Adrenal gland (tissue), 12 donors: Measurements from ENCODE around the gene CACUL1. TPM values are rescaled to one million over a fixed set of nuclear protein-coding genes. Genes with fewer than 3 reads are reported as not detected.
A peak's percentile ranks its signal among the peaks of the same experiment; 100 is the strongest.

ENCODE experiments used
- DNase-seq, 7 donors: peaks; one replicate each; pipeline ENCODE4 v3.0.0-alpha.2; 2019 to 2020
- H3K27ac ChIP-seq, 5 donors: fragments of 200-600 bp; sonication (generic) in 4 of 5; 1 replicate in 3 of 5; 2 replicates in 2 of 5; pipeline versions ENCODE4 v1.5.1 to v1.8.0; 2016 to 2020; ENCODE audit warnings: mild to moderate bottlenecking in 1 of 5
- H3K27me3 ChIP-seq: fragments of 200-600 bp; 2 replicates; pipeline ENCODE4 v1.8.0; 2021
- H3K36me3 ChIP-seq, 2 donors: fragments of 200-600 bp; replicated peaks in 1 of 2; 1 replicate in 1 of 2; 2 replicates in 1 of 2; pipeline versions ENCODE4 v1.5.1 to v1.8.0; 2018 to 2022
- H3K4me1 ChIP-seq, 2 donors: fragments of 200-600 bp; replicated peaks in 1 of 2; 1 replicate in 1 of 2; 2 replicates in 1 of 2; pipeline versions ENCODE4 v1.5.1 to v1.8.0; 2018 to 2021
- H3K4me3 ChIP-seq, 4 donors: fragments of 200-600 bp; sonication (generic) in 3 of 4; one replicate each; pipeline ENCODE4 v1.5.1; 2016 to 2018
- H3K9me3 ChIP-seq, 3 donors: fragments of 200-600 bp; sonication (generic) in 1 of 3; replicated peaks in 1 of 3; 1 replicate in 2 of 3; 2 replicates in 1 of 3; pipeline versions ENCODE4 v1.5.1 to v1.8.0; 2016 to 2021
- POLR2A ChIP-seq, 2 donors: fragments of 450-650 bp; IDR thresholded peaks; one replicate each; pipeline ENCODE4 v1.6.1; 2017; ENCODE audit warnings: antibody characterized with exemption in 2 of 2, mild to moderate bottlenecking in 2 of 2, moderate library complexity in 1 of 2
- WGBS, 4 donors: extraction: QIAGEN DNeasy Blood & Tissue Kit in 2 of 4; methylation state at CpG; one replicate each; pipeline versions ENCODE4 v1.1.5 to v1.1.7; 2013 to 2017; 5-methylcytosine and 5-hydroxymethylcytosine counted together
- intact Hi-C, 2 donors: fragments of 100-400 bp; cut with DNase I; formaldehyde crosslinking; loops; one replicate each; pipeline versions ENCODE4 v1.14.1 to v1.15.0; 2022 to 2023
- polyA plus RNA-seq, 3 donors: library from polyadenylated mRNA; stranded (reverse); fragments of 200-250 nt in 2 of 3; fragments of 350-450 nt in 1 of 3; fragmentation: Illumina TruSeq in 1 of 3; extraction: RNeasy Lipid Tissue Mini Kit (QIAGEN cat#74804) in 1 of 3; gene quantifications; one replicate each; pipeline ENCODE4 v1.2.3, GENCODE V29; 2013 to 2014
- total RNA-seq, 9 donors: library from RNA; depleted of rRNA in 4 of 9; stranded (reverse); fragments of >200 nt in 4 of 9; fragments of 120-200 nt in 1 of 9; fragmentation: NEBNext Ultra II Directional in 1 of 9; extraction: Animal tissue kit (Norgen Biotek cat#: 25700) in 1 of 9; gene quantifications; one replicate each; pipeline versions ENCODE4 v1.1.0 to v1.2.4, GENCODE V29; 2013 to 2023
- TF ChIP-seq, protein P1 (sequence below), 6 experiments: fragments of 450-650 bp in 4 of 6; fragments of 200-600 bp in 2 of 6; sonication (generic) in 1 of 6; IDR thresholded peaks; 1 replicate in 5 of 6; 2 replicates in 1 of 6; pipeline versions ENCODE4 v1.5.1 to v1.8.0; 2016 to 2021; ENCODE audit warnings: antibody characterized with exemption in 6 of 6, mild to moderate bottlenecking in 2 of 6, moderate library complexity in 1 of 6
- donor health status: healthy with polysubstance abuse.
- donor health status: Bipolar disorder and iron deficiency.
- donor health status: DM: yes; HTN: yes; CAD: no.
- donor health status: DM: no; HTN: no; CAD: no.
- donor health status: DM: no; HTN: no; CAD: no.
- donor health status: DM: yes; HTN: yes; CAD: no.

The CACUL1 gene
- total and polyA plus RNA-seq, 12 donors = 6.9 to 70.0 (median 30.9) TPM

DNA sequence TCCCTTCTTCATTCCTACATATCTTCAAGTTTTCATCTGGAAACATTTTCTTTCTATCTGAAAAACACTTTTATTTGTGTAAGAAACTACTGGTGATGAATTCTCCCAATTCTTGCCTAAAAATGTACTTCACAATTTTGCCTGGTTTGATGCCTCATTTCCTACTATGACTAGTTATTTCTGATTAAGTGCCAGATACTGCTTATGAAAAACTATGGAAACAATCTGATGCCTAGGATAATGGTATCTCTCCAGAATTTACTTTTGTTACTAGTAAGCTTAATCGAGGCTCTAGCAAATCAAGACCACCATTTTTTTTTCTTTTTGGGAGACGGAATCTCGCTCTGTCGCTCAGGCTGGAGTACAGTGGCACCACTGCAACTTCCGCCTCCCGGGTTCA lies 31.3 kb downstream of the CACUL1 start:
- Histone ChIP-seq H3K4me1 (peaks cover 20 to 33% of the 10 kb centered on the region in 2 donors), H3K4me3 (no peak overlapping the region), H3K36me3 (no peaks in the 10 kb centered on the region), H3K27ac (no peak overlapping the region), H3K9me3 (no peaks in the 10 kb centered on the region), H3K27me3 (no peaks in the 10 kb centered on the region)
- no peak for TF ChIP-seq POLR2A (IDR thresholded peaks at IDR 0.05)
- TF ChIP-seq, protein P1, sequence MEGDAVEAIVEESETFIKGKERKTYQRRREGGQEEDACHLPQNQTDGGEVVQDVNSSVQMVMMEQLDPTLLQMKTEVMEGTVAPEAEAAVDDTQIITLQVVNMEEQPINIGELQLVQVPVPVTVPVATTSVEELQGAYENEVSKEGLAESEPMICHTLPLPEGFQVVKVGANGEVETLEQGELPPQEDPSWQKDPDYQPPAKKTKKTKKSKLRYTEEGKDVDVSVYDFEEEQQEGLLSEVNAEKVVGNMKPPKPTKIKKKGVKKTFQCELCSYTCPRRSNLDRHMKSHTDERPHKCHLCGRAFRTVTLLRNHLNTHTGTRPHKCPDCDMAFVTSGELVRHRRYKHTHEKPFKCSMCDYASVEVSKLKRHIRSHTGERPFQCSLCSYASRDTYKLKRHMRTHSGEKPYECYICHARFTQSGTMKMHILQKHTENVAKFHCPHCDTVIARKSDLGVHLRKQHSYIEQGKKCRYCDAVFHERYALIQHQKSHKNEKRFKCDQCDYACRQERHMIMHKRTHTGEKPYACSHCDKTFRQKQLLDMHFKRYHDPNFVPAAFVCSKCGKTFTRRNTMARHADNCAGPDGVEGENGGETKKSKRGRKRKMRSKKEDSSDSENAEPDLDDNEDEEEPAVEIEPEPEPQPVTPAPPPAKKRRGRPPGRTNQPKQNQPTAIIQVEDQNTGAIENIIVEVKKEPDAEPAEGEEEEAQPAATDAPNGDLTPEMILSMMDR (IDR thresholded peaks at IDR 0.05) = no peak
- no peak for DNase-seq
- intact Hi-C loops = no loop called here
- 92 to 97% (median 96%) methylated on average over 6 of the region's 6 CpGs for WGBS, 4 donors

DNA sequence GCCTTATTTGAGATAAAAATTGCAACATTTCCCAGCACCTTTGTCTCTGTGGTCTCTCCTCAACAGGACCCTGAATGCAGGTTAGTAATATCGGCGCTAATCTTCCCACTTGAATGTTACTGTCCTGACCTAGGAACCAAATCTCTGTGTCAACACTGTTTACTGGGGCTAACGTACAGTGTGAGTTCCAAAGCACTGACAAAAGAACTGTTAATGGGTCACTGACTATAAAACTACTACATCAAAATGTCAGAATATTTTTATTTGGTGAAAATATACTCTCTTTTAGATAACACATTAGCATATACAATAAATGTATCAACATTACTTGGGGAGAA lies 33.3 kb downstream of the CACUL1 start:
- Histone ChIP-seq H3K9me3 (no peaks in the 10 kb centered on the region), H3K4me3 (no peak overlapping the region), H3K4me1 (peaks cover 17 to 32% of the 10 kb centered on the region in 2 donors), H3K27ac (no peak overlapping the region), H3K27me3 (no peaks in the 10 kb centered on the region), H3K36me3 (no peaks in the 10 kb centered on the region)
- DNase-seq = no peak
- TF ChIP-seq, protein P1 (IDR thresholded peaks at IDR 0.05) = no peak
- no peak for TF ChIP-seq POLR2A (IDR thresholded peaks at IDR 0.05)
- 72 to 76% (median 73%) methylated on average over 3 of the region's 3 CpGs for WGBS, 4 donors
- intact Hi-C loops = no loop called here

DNA sequence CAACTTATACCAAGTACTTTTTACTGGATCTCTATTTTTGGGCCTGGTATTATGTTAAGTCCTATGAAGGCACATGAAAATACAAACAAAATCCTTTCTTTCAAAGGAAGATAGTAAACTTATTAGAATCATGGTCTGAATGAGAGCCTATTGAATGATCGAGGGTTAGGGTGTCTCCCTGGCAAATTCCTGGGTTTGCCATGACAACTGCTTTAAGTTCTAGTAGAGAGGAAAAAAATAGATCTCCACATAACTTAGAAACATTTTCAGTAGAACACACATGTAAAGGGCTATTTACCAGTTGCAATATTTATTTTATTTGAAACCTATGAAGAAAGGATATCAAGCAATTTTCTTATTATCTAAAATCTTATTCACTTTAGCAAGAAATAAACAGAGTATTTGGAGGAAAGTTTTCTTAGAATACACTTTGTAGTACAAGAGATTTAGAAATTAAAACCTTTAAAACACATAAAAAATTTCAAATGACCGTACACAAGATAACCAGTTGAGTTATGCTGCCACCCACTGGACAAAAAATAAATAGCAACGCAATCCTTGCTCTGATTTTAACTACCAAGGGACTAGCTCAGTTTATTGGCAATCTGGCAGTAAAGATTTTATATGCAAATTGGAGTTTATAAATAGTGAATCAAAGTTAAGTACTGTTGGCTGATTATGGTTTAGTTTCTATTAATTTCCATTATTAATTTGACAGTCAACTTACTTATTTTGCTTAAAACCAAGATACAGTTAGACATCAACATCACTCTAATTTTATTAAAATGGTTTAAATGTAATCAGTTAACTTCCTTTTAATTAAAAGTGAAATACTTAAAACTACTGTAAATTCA lies 33.9 kb downstream of the CACUL1 start:
- intact Hi-C loops = no loop called here
- TF ChIP-seq, protein P1 (IDR thresholded peaks at IDR 0.05) = peak; percentile 79 to 89 (median 84)
- no peak for TF ChIP-seq POLR2A (IDR thresholded peaks at IDR 0.05)
- H3K36me3 ChIP-seq = no peaks in the 10 kb centered on the region
- H3K27me3 ChIP-seq = no peaks in the 10 kb centered on the region
- no peaks in the 10 kb centered on the region for H3K9me3 ChIP-seq
- peak in 6 of 7 donors; percentile 43 to 85 (median 66) for DNase-seq
- H3K4me3 ChIP-seq = no peak overlapping the region
- peaks cover 11 to 26% of the 10 kb centered on the region in 2 donors for H3K4me1 ChIP-seq
- 26 to 31% (median 29%) methylated on average over 3 of the region's 3 CpGs for WGBS, 4 donors
- H3K27ac ChIP-seq = no peak overlapping the region

DNA sequence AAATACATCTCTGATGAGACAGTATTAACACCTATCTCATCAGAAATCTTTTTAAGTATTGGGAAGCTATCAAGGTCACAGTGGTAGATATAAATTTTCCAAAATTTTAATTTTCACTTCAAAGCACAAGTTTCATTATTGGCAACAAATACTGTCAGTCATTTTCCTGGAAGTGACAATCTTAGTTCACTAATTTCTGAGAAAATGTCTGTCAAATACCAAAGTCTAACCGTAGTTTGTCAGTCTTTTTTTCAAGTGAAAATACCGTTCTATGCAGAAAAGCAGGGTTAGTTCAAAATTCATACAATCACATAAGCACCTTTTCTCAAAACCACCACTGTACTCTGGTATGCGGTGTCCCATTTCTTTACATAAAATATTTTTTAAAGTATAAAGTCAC lies 40.4 kb downstream of the CACUL1 start:
- intact Hi-C loops = no loop called here
- 90 to 96% (median 95%) methylated on average over 3 of the region's 3 CpGs for WGBS, 4 donors
- H3K36me3 ChIP-seq = no peaks in the 10 kb centered on the region

More for the DNA sequence above, 40.4 kb downstream of the CACUL1 start:
- H3K27me3 ChIP-seq = no peaks in the 10 kb centered on the region
- DNase-seq = no peak
- no peak overlapping the region for H3K4me3 ChIP-seq
- TF ChIP-seq, protein P1 (IDR thresholded peaks at IDR 0.05) = no peak
- no peak for TF ChIP-seq POLR2A (IDR thresholded peaks at IDR 0.05)
- peaks cover 0 to 4% of the 10 kb centered on the region in 2 donors for H3K4me1 ChIP-seq
- H3K27ac ChIP-seq = no peak overlapping the region
- no peaks in the 10 kb centered on the region for H3K9me3 ChIP-seq
